Right lobe of liver (tissue), 6 donors: Measurements from ENCODE around the gene NXNL2. TPM values are rescaled to one million over a fixed set of nuclear protein-coding genes. Genes with fewer than 3 reads are reported as not detected.

ENCODE experiments used
- ATAC-seq, 4 donors: fragments of 200-7000 bp; cut with Tn5 transposase; one replicate each; pipeline ENCODE4 v1.9.1; 2020; ENCODE audit warnings: mild to moderate bottlenecking in 4 of 4, moderate library complexity in 4 of 4
- DNase-seq, 3 donors: peaks; one replicate each; pipeline ENCODE4 v3.0.0-alpha.2; 2020
- H3K27ac ChIP-seq, 3 donors: fragments of 200-600 bp; one replicate each; pipeline ENCODE4 v1.8.0; 2022
- H3K27me3 ChIP-seq, 2 donors: fragments of 200-600 bp; one replicate each; pipeline ENCODE4 v1.8.0; 2022
- H3K36me3 ChIP-seq, 4 donors: fragments of 200-600 bp; sonication (generic) in 1 of 4; one replicate each; pipeline versions ENCODE4 v1.5.1 to v1.8.0; 2017 to 2022; ENCODE audit warnings: control low read depth in 1 of 4
- H3K4me1 ChIP-seq, 4 donors: fragments of 200-600 bp; sonication (generic) in 1 of 4; one replicate each; pipeline versions ENCODE4 v1.5.1 to v1.8.0; 2017 to 2022; ENCODE audit warnings: control low read depth in 1 of 4
- H3K4me3 ChIP-seq, 3 donors: fragments of 200-600 bp; one replicate each; pipeline ENCODE4 v1.8.0; 2022
- H3K9me3 ChIP-seq, 4 donors: fragments of 200-600 bp; sonication (generic) in 1 of 4; one replicate each; pipeline versions ENCODE4 v1.5.1 to v1.8.0; 2017 to 2022; ENCODE audit warnings: control low read depth in 1 of 4
- CTCF ChIP-seq, 4 donors: fragments of 200-600 bp in 3 of 4; fragments of 450-650 bp in 1 of 4; IDR thresholded peaks; one replicate each; pipeline versions ENCODE4 v1.5.1 to v1.8.0; 2016 to 2022; ENCODE audit warnings: antibody characterized with exemption in 4 of 4, mild to moderate bottlenecking in 2 of 4
- POLR2A ChIP-seq: fragments of 450-650 bp; IDR thresholded peaks from one replicate; pipeline ENCODE4 v1.6.1; 2017; ENCODE audit warnings: antibody characterized with exemption, mild to moderate bottlenecking
- WGBS: methylation state at CpG from one replicate; pipeline ENCODE4 v1.1.6; 2018; ENCODE audit warnings: low coverage, low lambda C conversion rate; ENCODE audit not compliant: insufficient coverage; ENCODE audit errors: missing lambda C conversion rate; 5-methylcytosine and 5-hydroxymethylcytosine counted together
- intact Hi-C, 2 donors: fragments of 100-400 bp; cut with DNase I; formaldehyde crosslinking; loops; one replicate each; pipeline versions ENCODE4 v1.11.2 to v1.14.1; 2022
- total RNA-seq, 6 experiments: library from RNA; depleted of rRNA in 2 of 6; stranded (reverse); fragments of >200 nt in 2 of 6; fragmentation: NEBNext Ultra II Directional in 3 of 6; extraction: Animal tissue kit (Norgen Biotek cat#: 25700) in 3 of 6; gene quantifications; one replicate each; pipeline versions ENCODE4 v1.1.0 to v1.2.4, GENCODE V29; 2016 to 2023
- donor health status: DM: no; HTN: yes; CAD: no.
- donor health status: DM: no; HTN: no; CAD: no.
- donor health status: DM: no; HTN: no; CAD: no.
- donor health status: DM: no; HTN: yes; CAD: no.
- donor health status: DM: no; HTN: yes; CAD: no.

NXNL2 gene
- total RNA-seq, 6 experiments from 2014 or later, result not detected

- TF ChIP-seq CTCF (IDR thresholded peaks at IDR 0.05) (no peak), POLR2A (no peak)
- H3K9me3 ChIP-seq, result no peaks in the 10 kb centered on the region
- intact Hi-C loops, result no loop called here
- H3K4me1 ChIP-seq, result no peaks in the 10 kb centered on the region
- H3K27me3 ChIP-seq, result no peaks in the 10 kb centered on the region
- DNase-seq (peak in 2 of 3 donors; percentile 48 to 62), ATAC-seq (peak; percentile 30 to 80 (median 58))
- WGBS, result 29% methylated on average over 6 of the region's 11 CpGs
- no peak overlapping the region for H3K27ac ChIP-seq
- H3K36me3 ChIP-seq, result no peaks in the 10 kb centered on the region
- no peak overlapping the region for H3K4me3 ChIP-seq
Measured at GRCh38 chr9:88544245-88544644, 9.3 kb downstream of the NXNL2 start.

GRCh38 chr9:88551546-88552137 is 16.7 kb downstream of the NXNL2 start:
- intact Hi-C loops, result no loop called here
- Histone ChIP-seq H3K36me3 (no peaks in the 10 kb centered on the region), H3K27me3 (no peaks in the 10 kb centered on the region), H3K27ac (no peak overlapping the region), H3K4me1 (no peaks in the 10 kb centered on the region), H3K4me3 (no peak overlapping the region), H3K9me3 (no peaks in the 10 kb centered on the region)
- ATAC-seq (no peak), DNase-seq (no peak)
- 40% methylated on average over 2 of the region's 2 CpGs for WGBS
- TF ChIP-seq CTCF (IDR thresholded peaks at IDR 0.05) (no peak), POLR2A (no peak)

GRCh38 chr9:88553350-88553749 is 18.4 kb downstream of the NXNL2 start:
- no peak overlapping the region for H3K4me3 ChIP-seq
- H3K27ac ChIP-seq, result no peak overlapping the region
- intact Hi-C loops, result no loop called here
- H3K27me3 ChIP-seq, result no peaks in the 10 kb centered on the region
- no peak for TF ChIP-seq CTCF (IDR thresholded peaks at IDR 0.05)
- no peak for TF ChIP-seq POLR2A
- no peaks in the 10 kb centered on the region for H3K36me3 ChIP-seq
- ATAC-seq (no peak), DNase-seq (no peak)
- WGBS, result 84% methylated on average over 3 of the region's 3 CpGs
- H3K9me3 ChIP-seq, result no peaks in the 10 kb centered on the region
- H3K4me1 ChIP-seq, result no peaks in the 10 kb centered on the region

- DNase-seq, result no peak
- no peaks in the 10 kb centered on the region for H3K36me3 ChIP-seq
- no peaks in the 10 kb centered on the region for H3K9me3 ChIP-seq
- no peak for TF ChIP-seq CTCF (IDR thresholded peaks at IDR 0.05)
- no peak for TF ChIP-seq POLR2A
- no peak for ATAC-seq
- H3K27ac ChIP-seq, result no peak overlapping the region
- H3K4me1 ChIP-seq, result no peaks in the 10 kb centered on the region
- intact Hi-C loops, result no loop called here
- H3K4me3 ChIP-seq, result no peak overlapping the region
- 70% methylated on average over 11 of the region's 12 CpGs for WGBS
- H3K27me3 ChIP-seq, result no peaks in the 10 kb centered on the region
Measured at GRCh38 chr9:88555268-88555980, 20.4 kb downstream of the NXNL2 start.
